Suprapubic skin (tissue), 4 donors: ENCODE measurements around the gene FASTK. TPM values are rescaled to one million over a fixed set of nuclear protein-coding genes. Genes with fewer than 3 reads are reported as not detected.

Source experiments
- DNase-seq, 2 donors: peaks; one replicate each; pipeline ENCODE4 v3.0.0-alpha.2; 2019; ENCODE audit warnings: low spot score in 2 of 2
- H3K27ac ChIP-seq: fragments of 200-600 bp; sonication (generic); one replicate; pipeline ENCODE4 v1.5.1; 2019
- H3K27me3 ChIP-seq: fragments of 200-600 bp; sonication (generic); one replicate; pipeline ENCODE4 v1.5.1; 2019
- H3K36me3 ChIP-seq: fragments of 200-600 bp; sonication (generic); one replicate; pipeline ENCODE4 v1.5.1; 2019
- H3K4me1 ChIP-seq: fragments of 200-600 bp; sonication (generic); one replicate; pipeline ENCODE4 v1.5.1; 2019
- H3K4me3 ChIP-seq: fragments of 200-600 bp; sonication (generic); one replicate; pipeline ENCODE4 v1.5.1; 2019; ENCODE audit warnings: mild to moderate bottlenecking
- H3K9me3 ChIP-seq: fragments of 200-600 bp; sonication (generic); one replicate; pipeline ENCODE4 v1.5.1; 2019
- CTCF ChIP-seq, 2 donors: fragments of 200-600 bp in 1 of 2; fragments of 450-650 bp in 1 of 2; sonication (generic) in 1 of 2; IDR thresholded peaks; one replicate each; pipeline ENCODE4 v1.5.1; 2016 to 2019; ENCODE audit warnings: antibody characterized with exemption in 2 of 2, mild to moderate bottlenecking in 1 of 2, moderate library complexity in 1 of 2
- EP300 ChIP-seq: sonication (generic); formaldehyde crosslinking; IDR thresholded peaks from one replicate; pipeline ENCODE4 v1.6.1; 2017; ENCODE audit warnings: antibody characterized with exemption
- POLR2A ChIP-seq, 2 donors: fragments of 450-650 bp; IDR thresholded peaks; one replicate each; pipeline ENCODE4 v1.6.1; 2017; ENCODE audit warnings: antibody characterized with exemption in 2 of 2, mild to moderate bottlenecking in 2 of 2, moderate library complexity in 2 of 2
- POLR2AphosphoS5 ChIP-seq, 3 donors: sonication (generic); formaldehyde crosslinking; IDR thresholded peaks; one replicate each; pipeline ENCODE4 v1.6.1; 2017; ENCODE audit warnings: antibody characterized with exemption in 3 of 3
- WGBS: methylation state at CpG from one replicate; pipeline ENCODE4 v1.1.5; 2018; 5-methylcytosine and 5-hydroxymethylcytosine counted together
- total RNA-seq, 4 donors: library from RNA; depleted of rRNA; stranded (reverse); fragments of >200 nt; gene quantifications; one replicate each; pipeline ENCODE4 v1.1.0, GENCODE V29; 2016

Gene FASTK
- total RNA-seq, 4 donors from 2014 or later = 76.8 to 102 (median 90.9) TPM

- Histone ChIP-seq H3K27me3 (no peaks in the 10 kb centered on the region), H3K36me3 (peaks cover 78% of the 10 kb centered on the region), H3K4me3 (no peak overlapping the region), H3K27ac (no peak overlapping the region), H3K9me3 (no peaks in the 10 kb centered on the region), H3K4me1 (peaks cover 31% of the 10 kb centered on the region)
- WGBS = 61% methylated on average over 17 of the region's 24 CpGs
- DNase-seq = peak; percentile 87 to 90
- TF ChIP-seq CTCF (IDR thresholded peaks at IDR 0.05) (peak; percentile 88 to 96), POLR2A (IDR thresholded peaks at IDR 0.05) (no peak)
Observed at GRCh38 chr7:151123822-151124464, 43.3 kb upstream of the FASTK start.

- no peak for DNase-seq
- WGBS = 89% methylated on average over 50 of the region's 50 CpGs
- Histone ChIP-seq H3K9me3 (no peaks in the 10 kb centered on the region), H3K27me3 (no peaks in the 10 kb centered on the region), H3K4me1 (peaks cover 32% of the 10 kb centered on the region), H3K36me3 (peaks cover 78% of the 10 kb centered on the region), H3K4me3 (no peak overlapping the region), H3K27ac (no peak overlapping the region)
- TF ChIP-seq POLR2A (IDR thresholded peaks at IDR 0.05) = no peak
- TF ChIP-seq CTCF (IDR thresholded peaks at IDR 0.05) = no peak
- TF ChIP-seq POLR2AphosphoS5 (IDR thresholded peaks at IDR 0.05) = no peak
- TF ChIP-seq EP300 = no peak
Observed at GRCh38 chr7:151123158-151123821, 42.7 kb upstream of the FASTK start.

GRCh38 chr7:151122796-151123157, 42.2 kb upstream of the FASTK start:
- no peak for TF ChIP-seq EP300

GRCh38 chr7:151122276-151122675, 41.7 kb upstream of the FASTK start:
- 88% methylated on average over 21 of the region's 24 CpGs for WGBS
- Histone ChIP-seq H3K27me3 (no peaks in the 10 kb centered on the region), H3K4me1 (peaks cover 42% of the 10 kb centered on the region), H3K36me3 (peaks cover 77% of the 10 kb centered on the region), H3K4me3 (no peak overlapping the region), H3K9me3 (no peaks in the 10 kb centered on the region), H3K27ac (no peak overlapping the region)
- no peak for TF ChIP-seq POLR2AphosphoS5 (IDR thresholded peaks at IDR 0.05)
- no peak for TF ChIP-seq CTCF (IDR thresholded peaks at IDR 0.05)
- no peak for TF ChIP-seq POLR2A (IDR thresholded peaks at IDR 0.05)
- TF ChIP-seq EP300 = no peak
- DNase-seq = no peak

More at GRCh38 chr7:151122796-151123157, 42.2 kb upstream of the FASTK start:
- no peaks in the 10 kb centered on the region for H3K9me3 ChIP-seq
- no peak overlapping the region for H3K4me3 ChIP-seq
- no peak for DNase-seq
- no peak overlapping the region for H3K27ac ChIP-seq
- H3K27me3 ChIP-seq = no peaks in the 10 kb centered on the region
- WGBS = 94% methylated on average over 25 of the region's 29 CpGs
- peaks cover 37% of the 10 kb centered on the region for H3K4me1 ChIP-seq
- H3K36me3 ChIP-seq = peaks cover 78% of the 10 kb centered on the region

- Histone ChIP-seq H3K4me1 (peaks cover 43% of the 10 kb centered on the region), H3K9me3 (no peaks in the 10 kb centered on the region), H3K4me3 (no peak overlapping the region), H3K27me3 (no peaks in the 10 kb centered on the region), H3K36me3 (peaks cover 70% of the 10 kb centered on the region), H3K27ac (no peak overlapping the region)
- TF ChIP-seq EP300 (no peak), POLR2AphosphoS5 (IDR thresholded peaks at IDR 0.05) (no peak), CTCF (IDR thresholded peaks at IDR 0.05) (no peak), POLR2A (IDR thresholded peaks at IDR 0.05) (no peak)
- 87% methylated on average over 30 of the region's 30 CpGs for WGBS
- no peak for DNase-seq
Observed at GRCh38 chr7:151121380-151122170, 41.0 kb upstream of the FASTK start.
